ENCODE results near the gene ZNF225.
"Not testable (repeated sequence)": the region's sequence is repeated elsewhere in the genome, so short reads cannot be mapped to it uniquely, and the experiment has no call there.

ZNF225 gene

GRCh38 chr19:44113138-44113783 lies at the start of gene ZNF225:
ZNF225 (plus strand) TSS chr19:44113399; CDS start chr19:44115828, 2,429 bp downstream.
- DNase-seq (ENCODE audit: low read depth), result peak; percentile 71

- DNase-seq (ENCODE audit: low read depth), result no peak
These were observed 46.9 kb upstream of the ZNF225 start for GRCh38 chr19:44066305-44066704.

- no peak for DNase-seq (ENCODE audit: low read depth)
These were observed 43.8 kb upstream of the ZNF225 start for GRCh38 chr19:44069415-44069814.

- DNase-seq (ENCODE audit: low read depth), result peak; percentile 69
These were observed 41.2 kb upstream of the ZNF225 start, which contains the start of gene ZNF284 for GRCh38 chr19:44071824-44072542. ZNF284 (plus strand) TSS chr19:44072159; CDS start chr19:44076390, 4,231 bp downstream.

- DNase-seq (ENCODE audit: low read depth), result no peak
These were observed 40.4 kb upstream of the ZNF225 start for GRCh38 chr19:44072543-44073401.

- no peak for DNase-seq (ENCODE audit: low read depth)
These were observed 36.9 kb upstream of the ZNF225 start for GRCh38 chr19:44076325-44076724.

- no peak for DNase-seq (ENCODE audit: low read depth)
These were observed 21.1 kb upstream of the ZNF225 start for GRCh38 chr19:44092108-44092507.

GRCh38 chr19:44093931-44094765 lies 19.1 kb upstream of the ZNF225 start, which contains the start of gene ZNF224:
ZNF224 (plus strand) TSS chr19:44094361; CDS start chr19:44097874, 3,513 bp downstream.
- peak; percentile 65 for DNase-seq (ENCODE audit: low read depth)

- DNase-seq (ENCODE audit: low read depth), result no peak
These were observed 5.4 kb upstream of the ZNF225 start for GRCh38 chr19:44107751-44108150.

- no peak for DNase-seq (ENCODE audit: low read depth)
These were observed 3.7 kb upstream of the ZNF225 start for GRCh38 chr19:44109458-44109857.

GRCh38 chr19:44111910-44112463 lies 1.2 kb upstream of the ZNF225 start:
- DNase-seq (ENCODE audit: low read depth), result no peak

- no peak for DNase-seq (ENCODE audit: low read depth)
These were observed 429 bp upstream of the ZNF225 start for GRCh38 chr19:44112802-44113137.

GRCh38 chr19:44113784-44114390 lies 688 bp downstream of the ZNF225 start:
- DNase-seq (ENCODE audit: low read depth), result no peak

- DNase-seq (ENCODE audit: low read depth), result not testable (repeated sequence)
These were observed 8.0 kb downstream of the ZNF225 start for GRCh38 chr19:44121162-44121561.

- no peak for DNase-seq (ENCODE audit: low read depth)
These were observed 18.8 kb downstream of the ZNF225 start for GRCh38 chr19:44131955-44132354.

- DNase-seq (ENCODE audit: low read depth), result peak; percentile 46
These were observed 28.2 kb downstream of the ZNF225 start, which contains the start of gene ZNF234 for GRCh38 chr19:44141191-44142058. ZNF234 (plus strand) TSS chr19:44141554; CDS start chr19:44144633, 3,079 bp downstream.

GRCh38 chr19:44142059-44142433 lies 28.8 kb downstream of the ZNF225 start:
- DNase-seq (ENCODE audit: low read depth), result no peak

GRCh38 chr19:44149776-44150175 lies 36.6 kb downstream of the ZNF225 start:
- no peak for DNase-seq (ENCODE audit: low read depth)

GRCh38 chr19:44151491-44151890 lies 38.3 kb downstream of the ZNF225 start:
- DNase-seq (ENCODE audit: low read depth), result no peak

GRCh38 chr19:44156475-44156874 lies 43.3 kb downstream of the ZNF225 start:
- DNase-seq (ENCODE audit: low read depth), result no peak
